ENCODE data around the gene WDR72.
"Not testable (repeated sequence)": the region's sequence is repeated elsewhere in the genome, so short reads cannot be mapped to it uniquely, and the experiment has no call there.

WDR72 gene

DNA sequence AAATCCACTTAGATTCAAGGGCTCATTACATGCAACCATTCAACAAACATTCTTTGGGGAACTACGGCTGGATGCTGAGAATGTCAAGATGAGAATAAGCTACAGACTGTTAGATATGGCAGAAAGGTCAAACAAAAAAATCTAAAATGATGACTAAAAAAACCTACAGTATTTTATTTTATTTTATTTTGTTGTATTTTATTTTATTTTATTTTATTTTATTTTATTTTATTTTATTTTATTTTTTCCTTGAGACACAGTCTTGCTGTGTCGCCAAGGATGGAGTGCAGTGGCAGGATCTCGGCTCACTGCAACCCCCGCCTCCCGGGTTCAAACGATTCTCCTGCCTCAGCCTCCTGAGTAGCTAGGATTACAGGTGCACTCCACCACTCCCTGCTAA lies 46.2 kb downstream of the WDR72 start:
- no peak for DNase-seq (ENCODE audit: low read depth, low spot score)

DNA sequence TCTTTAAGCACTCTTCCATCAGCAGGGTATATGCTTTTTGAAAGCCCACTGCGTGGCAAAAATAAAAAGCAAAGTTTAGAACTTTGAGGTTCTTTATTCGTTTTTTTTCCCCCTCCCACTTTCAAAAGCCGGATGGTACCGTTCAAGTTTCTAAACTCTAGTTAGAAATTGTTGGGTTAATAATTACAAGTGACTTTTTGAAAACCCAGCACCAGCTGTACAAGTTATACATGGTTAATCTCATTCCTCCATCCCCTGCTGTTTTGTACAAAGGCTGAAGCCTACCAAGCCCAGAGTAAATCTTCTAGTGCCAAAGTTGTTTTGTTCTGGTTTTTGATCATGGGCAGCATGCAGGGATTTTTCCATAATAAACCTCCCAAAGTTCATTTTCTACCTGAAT lies 48.6 kb downstream of the WDR72 start:
- no peak overlapping the region for H3K27ac ChIP-seq
- DNase-seq (ENCODE audit: low read depth, low spot score) = no peak

More for the DNA sequence above, 46.2 kb downstream of the WDR72 start:
- H3K27ac ChIP-seq = no peak overlapping the region

DNA sequence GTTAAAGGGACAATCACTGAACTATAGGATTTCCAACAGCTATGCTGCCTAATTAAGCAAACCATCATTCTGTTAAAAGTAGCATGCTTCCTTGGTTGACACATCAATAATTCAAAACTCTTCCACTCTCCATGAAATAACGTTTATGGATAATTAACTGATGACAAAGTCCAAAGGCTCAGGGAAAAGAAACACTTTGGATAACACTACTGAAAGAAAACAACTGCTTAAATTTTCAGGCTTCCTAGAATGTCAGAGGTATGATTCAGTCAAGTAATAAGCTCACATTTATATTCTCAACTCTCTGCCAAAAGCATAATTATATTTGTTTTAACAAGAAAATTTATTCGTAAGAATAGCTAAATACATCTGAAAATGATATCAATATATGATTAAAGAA lies 49.6 kb downstream of the WDR72 start:
- H3K27ac ChIP-seq = no peak overlapping the region
- DNase-seq (ENCODE audit: low read depth, low spot score) = no peak

DNA sequence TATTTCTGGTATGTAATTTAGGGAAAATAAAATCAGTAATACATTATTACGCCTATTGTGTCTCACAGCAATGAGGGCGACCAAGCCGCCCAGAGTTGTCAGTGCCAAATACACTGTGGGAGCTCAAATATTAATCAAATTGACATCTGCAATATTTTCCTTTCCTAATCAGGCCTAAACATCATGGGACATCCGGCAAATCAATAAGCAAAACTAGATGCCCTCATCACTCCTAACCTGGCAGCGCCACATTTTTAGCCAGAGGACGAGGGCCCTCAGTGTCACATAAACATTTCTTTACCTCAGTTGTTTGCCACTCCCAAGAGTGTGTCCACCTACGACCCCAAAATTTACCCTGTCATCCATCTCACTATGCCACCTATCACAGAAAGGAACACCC lies 64.1 kb downstream of the WDR72 start:
- DNase-seq (ENCODE audit: low read depth, low spot score) = no peak

DNA sequence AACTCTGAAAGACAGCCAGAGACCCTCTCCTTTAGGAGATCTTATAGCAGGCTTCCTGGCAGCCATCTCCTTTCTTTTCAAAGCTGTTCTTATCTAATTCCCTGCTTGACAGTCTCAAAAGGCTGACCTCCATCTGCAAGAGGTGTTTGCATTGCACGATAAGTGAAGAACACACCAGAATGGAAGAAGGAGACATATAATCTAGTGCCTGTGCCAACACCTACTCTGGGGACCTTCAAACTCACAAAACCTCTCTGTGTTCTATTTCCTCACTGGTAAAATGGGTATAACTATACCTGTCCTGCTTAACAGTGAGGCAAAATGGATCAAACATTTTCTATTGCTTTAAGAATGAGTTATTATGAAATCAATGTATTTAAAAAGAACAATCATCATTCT lies 65.0 kb downstream of the WDR72 start:
- H3K27ac ChIP-seq = no peak overlapping the region
- no peak for DNase-seq (ENCODE audit: low read depth, low spot score)

More for the DNA sequence above, 64.1 kb downstream of the WDR72 start:
- no peak overlapping the region for H3K27ac ChIP-seq

DNA sequence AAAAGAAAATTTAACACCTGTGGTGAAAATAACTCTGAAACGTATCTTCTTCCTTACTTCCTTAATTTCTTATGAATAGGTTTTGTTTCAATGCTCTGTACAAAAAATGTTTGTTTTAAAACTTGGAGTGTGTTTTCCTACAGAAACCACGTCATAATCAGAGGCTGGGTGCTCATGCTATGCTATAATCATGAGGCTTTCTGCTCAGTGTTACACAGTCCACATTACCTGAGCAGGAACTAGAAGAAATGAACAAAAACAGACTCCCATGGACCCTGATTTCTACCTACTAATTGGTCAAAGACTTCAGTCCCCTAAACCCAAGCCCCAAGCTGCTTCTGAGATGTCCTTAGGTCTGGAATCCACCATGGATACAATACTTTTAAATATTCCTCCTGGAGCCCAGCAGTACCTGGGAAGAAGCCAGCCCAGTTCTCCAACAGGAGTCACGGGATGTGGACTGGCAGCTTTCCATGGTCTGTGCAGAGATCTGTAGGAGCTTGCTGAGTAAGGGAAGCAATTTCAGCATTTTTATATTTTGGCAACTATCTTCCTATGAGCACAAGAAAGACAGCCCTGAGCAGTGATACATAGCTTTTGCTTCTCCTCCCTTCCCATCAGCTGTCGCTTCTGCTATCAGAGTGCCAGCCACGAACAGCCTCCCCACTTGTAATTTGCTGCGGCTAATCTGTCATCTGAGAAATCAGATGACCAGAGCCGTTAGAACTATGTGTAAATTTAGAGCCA lies 65.6 kb downstream of the WDR72 start:
- DNase-seq (ENCODE audit: low read depth, low spot score) = no peak
- no peak overlapping the region for H3K27ac ChIP-seq

DNA sequence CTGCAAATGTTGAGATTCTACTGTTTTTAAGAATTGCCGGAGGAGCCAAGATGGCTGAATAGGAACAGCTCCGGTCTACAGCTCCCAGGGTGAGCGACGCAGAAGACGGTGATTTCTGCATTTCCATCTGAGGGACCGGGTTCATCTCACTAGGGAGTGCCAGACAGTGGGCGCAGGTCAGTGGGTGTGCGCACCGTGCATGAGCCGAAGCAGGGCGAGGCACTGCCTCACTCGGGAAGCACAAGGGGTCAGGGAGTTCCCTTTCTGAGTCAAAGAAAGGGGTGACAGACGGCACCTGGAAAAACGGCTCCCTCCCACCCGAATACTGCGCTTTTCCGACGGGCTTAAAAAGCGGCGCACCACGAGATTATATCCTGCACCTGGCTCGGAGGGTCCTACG lies 75.3 kb downstream of the WDR72 start:
- H3K27ac ChIP-seq; DNase-seq (ENCODE audit: low read depth, low spot score): not testable (repeated sequence)

DNA sequence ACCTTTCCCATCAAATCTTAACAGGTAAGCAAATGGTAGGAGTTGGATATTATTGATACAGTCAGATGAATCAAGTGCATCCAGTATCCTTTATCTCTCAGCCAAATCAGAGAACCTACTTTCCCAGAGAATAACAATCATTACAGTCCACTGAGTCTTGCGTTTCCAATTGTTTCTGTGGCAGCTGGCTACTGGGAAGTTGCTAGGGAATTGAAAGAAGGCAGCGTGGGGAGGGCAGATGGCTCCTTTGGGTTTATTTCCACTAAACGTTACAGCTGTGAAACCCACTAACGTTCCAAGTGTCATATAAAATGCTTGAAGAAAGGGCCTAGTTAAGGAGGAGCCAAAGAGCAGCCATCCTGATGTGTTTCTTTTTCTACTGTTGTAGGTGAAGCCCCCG lies 78.4 kb downstream of the WDR72 start:
- DNase-seq (ENCODE audit: low read depth, low spot score) = no peak
- H3K27ac ChIP-seq = no peak overlapping the region

DNA sequence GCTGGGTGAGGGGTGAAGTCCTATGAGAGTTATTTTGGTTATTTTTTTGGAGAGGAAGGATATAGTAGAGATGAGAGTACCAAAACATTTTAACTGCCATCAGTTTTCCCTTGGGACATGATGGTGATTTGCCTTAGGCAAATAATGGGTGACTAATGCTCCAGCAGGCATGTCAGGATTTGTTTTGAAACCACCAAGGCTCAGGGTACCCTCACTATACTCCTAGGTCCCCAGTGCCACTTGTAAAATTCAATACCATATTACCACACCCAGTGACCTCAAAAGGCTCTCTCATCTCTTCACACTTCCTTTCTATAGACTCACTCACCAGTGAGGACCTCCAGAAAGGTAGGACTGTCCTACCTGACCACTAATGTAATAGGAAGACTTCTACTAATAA lies 83.6 kb downstream of the WDR72 start:
- no peak for DNase-seq (ENCODE audit: low read depth, low spot score)
- no peak overlapping the region for H3K27ac ChIP-seq

DNA sequence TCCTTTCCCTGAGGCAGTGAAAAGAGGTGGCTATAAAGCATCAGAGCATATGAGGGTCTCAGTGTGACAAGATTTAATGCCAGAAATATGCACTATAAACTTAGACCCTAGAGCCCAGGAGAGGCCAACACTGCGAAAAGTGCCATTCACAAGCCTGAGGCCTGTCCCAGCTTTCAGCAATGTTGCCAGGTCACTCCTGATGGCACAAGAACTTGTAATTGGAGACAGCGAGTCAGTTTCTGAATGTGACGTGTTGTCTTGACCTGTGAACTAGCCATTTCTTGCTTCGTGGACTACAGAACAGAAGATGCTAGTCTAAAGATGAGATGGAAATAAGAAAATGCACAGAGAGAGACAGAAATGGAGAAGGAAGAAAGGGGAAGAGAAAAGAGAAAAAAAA lies 87.9 kb downstream of the WDR72 start:
- H3K27ac ChIP-seq = no peak overlapping the region

DNA sequence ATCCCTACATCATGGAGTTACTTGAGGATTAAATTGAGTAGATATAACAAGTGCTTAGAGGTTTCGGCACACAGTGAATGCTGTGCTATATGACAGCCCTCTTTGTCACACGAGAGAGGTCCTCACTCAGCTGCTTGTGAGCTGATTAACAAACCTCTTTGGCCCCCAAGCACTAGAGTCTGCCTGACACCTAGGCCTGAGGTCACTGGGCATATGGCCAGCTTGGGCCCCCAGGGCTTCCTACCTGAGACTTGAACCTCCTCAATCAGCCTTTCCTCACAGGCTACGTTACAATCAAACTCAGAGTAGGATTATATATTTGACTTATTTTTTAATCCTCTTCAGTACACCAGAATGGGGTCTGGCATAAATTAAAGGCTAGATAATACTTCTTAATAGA lies 88.8 kb downstream of the WDR72 start:
- no peak for DNase-seq (ENCODE audit: low read depth, low spot score)
- H3K27ac ChIP-seq = no peak overlapping the region

More for the DNA sequence above, 87.9 kb downstream of the WDR72 start:
- no peak for DNase-seq (ENCODE audit: low read depth, low spot score)

DNA sequence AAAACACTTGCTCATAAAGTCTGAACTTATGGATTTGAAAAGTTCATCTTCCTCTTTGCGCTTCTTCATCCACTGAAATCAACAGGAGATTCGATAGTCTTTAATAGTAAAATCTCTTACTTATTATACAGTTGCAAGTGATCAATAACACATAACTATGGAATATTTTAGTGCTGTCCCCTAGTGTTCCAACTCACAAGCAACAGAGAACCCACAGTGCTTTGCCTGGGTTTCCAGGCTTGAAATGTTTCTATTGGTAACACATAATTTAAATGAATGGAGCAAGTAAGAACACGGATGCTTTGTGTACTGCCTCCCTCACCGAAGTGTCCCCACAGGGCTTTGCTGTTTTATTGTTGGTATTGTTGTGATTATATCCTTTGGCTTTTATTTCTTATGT lies 93.5 kb downstream of the WDR72 start:
- DNase-seq (ENCODE audit: low read depth, low spot score) = no peak
- H3K27ac ChIP-seq = no peak overlapping the region

DNA sequence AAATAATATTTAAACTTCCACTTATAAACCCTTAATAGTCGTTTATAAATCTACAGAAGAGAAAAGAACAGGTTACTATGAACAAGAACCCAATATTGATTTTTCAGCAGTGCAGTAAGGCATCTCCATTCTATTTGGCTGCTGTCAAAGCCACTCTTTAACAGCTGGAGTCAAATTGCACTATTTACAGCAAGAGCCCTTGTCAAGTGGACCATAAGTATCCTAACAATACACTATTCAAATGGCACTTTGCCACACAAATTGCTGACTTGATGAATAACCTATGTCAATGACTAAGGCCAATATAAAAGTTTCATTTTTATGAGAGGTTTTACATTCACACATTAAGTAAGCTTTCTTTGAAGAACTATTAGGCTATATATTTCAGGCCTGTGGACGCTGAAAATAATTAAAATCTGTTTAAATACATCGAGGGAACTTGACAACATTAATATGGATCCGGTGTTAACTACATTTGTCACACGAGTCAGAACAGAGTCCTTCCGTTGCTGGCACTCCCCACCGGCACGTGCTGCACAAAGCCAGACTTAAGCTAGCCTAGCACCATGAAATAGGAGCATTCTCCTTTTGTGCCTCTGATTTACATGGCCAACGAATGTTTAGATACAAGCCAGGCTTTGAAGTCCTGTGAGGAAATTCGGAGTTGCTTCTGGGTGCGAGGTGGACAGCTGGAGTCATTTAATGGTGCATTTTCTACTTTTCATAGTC lies 100.5 kb downstream of the WDR72 start:
- DNase-seq (ENCODE audit: low read depth, low spot score) = no peak
- no peak overlapping the region for H3K27ac ChIP-seq

DNA sequence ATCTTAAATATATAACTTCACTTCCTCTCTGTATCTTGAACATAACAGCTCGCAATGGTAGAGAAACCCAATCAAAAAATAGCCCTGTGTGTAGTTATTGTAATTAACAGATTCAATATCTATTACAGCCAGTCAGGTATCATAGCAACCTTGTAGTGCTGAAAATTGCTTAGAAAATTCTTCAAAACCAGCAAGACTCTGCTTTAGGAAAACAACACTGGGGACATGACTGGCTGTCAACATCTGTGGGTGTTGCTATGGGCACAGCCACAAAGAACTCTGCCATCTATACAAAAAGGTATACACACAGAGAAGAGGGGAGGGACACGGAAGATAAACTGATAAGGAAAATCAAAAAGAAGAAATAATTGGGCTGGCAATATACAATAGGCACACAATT lies 101.2 kb downstream of the WDR72 start:
- no peak for DNase-seq (ENCODE audit: low read depth, low spot score)
- no peak overlapping the region for H3K27ac ChIP-seq

DNA sequence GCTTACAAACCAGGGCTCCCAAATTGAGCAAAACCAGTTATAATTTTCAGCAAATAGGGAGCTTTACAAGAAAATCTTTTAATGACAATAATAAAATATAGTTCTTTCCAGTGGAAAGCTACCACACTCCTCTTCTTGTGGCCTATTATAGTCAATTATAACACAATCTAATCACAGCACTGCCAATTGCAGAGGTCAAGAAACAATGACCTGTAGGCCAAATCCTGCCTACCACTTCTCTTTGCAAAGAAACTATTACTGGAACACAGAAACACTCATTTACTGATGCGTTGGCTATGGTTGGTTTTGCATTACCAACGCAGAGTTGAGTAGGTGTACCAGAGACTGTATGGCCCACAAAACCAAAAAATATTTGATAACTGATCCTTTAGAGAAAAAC lies 110.5 kb downstream of the WDR72 start:
- H3K27ac ChIP-seq = no peak overlapping the region
- DNase-seq (ENCODE audit: low read depth, low spot score) = no peak

DNA sequence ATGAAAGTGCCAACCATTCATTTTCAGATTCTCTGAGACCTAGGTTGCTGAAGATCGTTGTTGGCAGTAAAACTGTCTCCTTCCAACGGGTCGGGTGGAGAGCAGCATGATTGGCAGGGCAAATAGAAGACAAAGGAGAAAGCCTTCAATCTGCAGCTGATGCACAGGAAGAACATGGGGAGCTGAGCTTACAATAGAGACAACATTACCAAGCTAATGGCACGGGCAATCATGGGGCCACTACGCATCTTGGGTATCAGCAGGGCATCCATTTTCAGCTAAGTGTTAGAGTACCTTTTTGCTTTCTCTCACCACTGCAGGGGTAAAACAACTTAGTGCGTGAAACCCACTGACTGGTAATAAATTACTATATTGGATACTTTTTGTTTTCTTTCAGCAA lies 114.8 kb downstream of the WDR72 start:
- DNase-seq (ENCODE audit: low read depth, low spot score) = no peak
- no peak overlapping the region for H3K27ac ChIP-seq

DNA sequence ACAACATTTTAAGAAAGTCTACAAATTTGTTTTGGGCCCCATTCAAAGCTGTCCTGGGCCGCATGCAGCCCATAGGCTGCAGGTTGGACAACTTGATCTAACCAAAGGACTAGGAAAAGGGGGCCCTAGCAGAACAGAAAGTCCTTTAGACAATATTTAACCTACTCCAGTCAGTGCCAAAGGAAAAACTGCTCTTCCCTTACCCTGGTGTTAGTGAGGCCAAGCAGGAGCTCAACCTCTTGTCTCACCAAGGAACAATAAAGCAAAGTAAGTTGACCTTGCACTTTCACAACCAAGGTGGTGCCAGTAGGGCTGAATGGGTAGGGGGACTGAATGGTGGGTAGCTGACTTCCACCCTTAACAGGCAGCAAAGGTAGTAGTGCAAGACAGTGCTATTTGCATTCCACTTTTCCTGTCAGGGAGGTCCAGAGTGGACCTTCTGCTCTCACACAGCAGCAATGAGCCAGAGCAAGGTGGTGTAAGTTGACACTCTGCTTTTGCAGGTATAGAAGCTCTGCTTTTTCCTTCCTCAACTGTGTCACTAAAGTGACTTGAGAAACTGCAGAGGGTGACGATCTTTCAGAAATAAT lies 124.9 kb downstream of the WDR72 start:
- no peak overlapping the region for H3K27ac ChIP-seq
- DNase-seq (ENCODE audit: low read depth, low spot score) = no peak

DNA sequence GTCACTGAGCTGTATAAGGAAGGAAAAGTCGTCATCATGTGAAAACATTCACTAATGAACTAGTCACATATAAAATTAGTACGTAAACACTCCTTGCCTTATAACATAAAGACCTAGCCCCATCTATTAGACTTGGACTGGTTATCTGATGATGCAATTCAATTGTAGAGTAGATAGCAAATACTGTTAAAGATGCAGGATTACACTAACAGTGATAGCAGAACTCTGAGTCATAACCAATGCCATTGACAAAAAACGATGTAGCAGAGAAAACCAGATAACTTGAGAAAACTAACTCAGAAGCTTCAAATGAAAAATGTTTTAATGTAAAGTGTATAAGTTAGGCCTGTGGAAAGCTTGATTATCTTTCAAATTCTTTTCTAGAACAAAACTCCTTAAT lies 132.2 kb downstream of the WDR72 start:
- DNase-seq (ENCODE audit: low read depth, low spot score) = no peak
- no peak overlapping the region for H3K27ac ChIP-seq

DNA sequence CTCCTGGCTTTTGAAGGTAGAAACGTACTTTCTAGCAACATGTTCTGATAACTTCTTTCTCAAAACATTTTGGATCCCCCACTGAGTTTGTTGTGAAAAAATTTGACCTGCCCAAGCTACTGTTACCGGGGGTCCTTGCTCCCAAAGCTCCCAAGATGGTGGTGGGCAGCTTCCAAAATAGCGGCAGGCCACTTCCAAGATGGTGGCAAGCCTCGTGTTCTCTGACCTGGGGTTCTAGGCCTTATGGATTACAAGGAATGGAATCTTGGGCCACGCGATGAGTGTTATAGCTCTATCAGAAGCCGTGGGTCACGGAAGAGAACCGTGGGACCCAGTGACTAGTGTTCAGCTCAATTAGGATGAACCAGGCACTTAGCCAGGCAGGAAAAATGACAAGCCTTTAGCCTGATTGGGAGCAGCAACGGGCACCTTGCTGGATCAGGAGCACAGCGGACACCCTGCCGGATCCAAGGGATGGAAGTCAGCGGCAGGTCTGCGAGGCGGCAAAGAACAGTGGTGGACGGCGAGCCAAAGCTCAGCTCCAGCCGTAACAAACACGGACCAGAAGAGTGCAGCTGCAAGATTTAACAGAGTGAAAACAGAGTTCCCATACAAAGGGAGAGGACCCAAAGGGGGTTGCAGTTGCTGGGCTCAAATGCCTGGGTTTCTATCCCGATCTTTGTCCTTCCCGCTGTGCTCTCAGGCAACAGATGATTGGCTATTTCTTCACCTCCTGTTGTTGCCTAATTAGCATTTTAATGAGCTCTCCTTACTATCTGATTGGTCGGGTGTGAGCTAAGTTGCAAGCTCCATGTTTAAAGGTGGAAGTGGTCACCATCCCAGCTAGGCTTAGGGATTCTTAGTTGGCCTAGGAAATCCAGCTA lies 133.3 kb downstream of the WDR72 start:
- H3K27ac ChIP-seq = no peak overlapping the region
- no peak for DNase-seq (ENCODE audit: low read depth, low spot score)

DNA sequence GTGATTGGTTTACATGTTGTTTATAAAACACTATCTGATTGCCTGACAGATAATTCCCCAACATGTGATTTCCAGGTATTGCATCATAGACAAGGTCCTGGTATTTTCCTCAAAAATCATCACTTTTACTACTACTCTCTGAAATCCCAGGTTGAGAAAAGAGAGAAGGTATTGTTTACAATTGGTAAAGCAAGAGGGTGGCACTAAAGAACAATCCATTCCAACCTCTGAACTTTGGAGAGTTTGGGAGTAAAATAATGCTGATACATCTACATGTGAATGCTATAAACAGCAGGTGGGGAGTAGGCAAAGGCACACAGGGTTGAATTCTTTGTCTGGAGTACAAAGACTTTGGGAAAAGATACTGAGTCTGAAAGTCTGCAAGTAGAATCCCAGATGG lies 134.2 kb downstream of the WDR72 start:
- DNase-seq (ENCODE audit: low read depth, low spot score) = no peak
- H3K27ac ChIP-seq = no peak overlapping the region

DNA sequence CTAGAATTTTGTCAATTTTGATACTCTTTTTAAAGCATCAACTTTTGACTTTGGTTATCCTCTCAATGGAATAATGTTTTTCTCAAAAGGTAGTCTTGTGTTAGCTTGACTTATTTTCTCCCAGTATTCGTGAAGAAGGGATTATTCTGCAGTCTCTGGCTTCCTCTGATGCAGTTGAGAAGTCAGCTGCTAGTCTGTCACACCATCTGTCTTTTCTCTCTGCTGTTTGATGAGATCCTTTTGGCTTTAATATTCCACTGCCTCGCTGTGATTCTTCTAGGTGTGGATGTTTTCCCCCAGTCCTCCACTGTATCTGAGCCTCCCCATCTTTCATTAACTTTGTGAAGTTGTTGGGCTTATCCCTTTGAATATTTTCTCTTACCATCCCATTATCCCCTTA lies 141.0 kb downstream of the WDR72 start:
- no peak for DNase-seq (ENCODE audit: low read depth, low spot score)
- no peak overlapping the region for H3K27ac ChIP-seq

Data from epithelial cell of prostate (primary cell).